GM21723 (cell line): ENCODE results near the gene MBIP.

Experiments used
- ATAC-seq: cut with Tn5 transposase; IDR thresholded peaks from one replicate; pipeline ENCODE4 v1.9.1; 2021; ENCODE audit warnings: mild to moderate bottlenecking, moderate library complexity; ENCODE audit not compliant: unreplicated experiment

Gene MBIP

DNA sequence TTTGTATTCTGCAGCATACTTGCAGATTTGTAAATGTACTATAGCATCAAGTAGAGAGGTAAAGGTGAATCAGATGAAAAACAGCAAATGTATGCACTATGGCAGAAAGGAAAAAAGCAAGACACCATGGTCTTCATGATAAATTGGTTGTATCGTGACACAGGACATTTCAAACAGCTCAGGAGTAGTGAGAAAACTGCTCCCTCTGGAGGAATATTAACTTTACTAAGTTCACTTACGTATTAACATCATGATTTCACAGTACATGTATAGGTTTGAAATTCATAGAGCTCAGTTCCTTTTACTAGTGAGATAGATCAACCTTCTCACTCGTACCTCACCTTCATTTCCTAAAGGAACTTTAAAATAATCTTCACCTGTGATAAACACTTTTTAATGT is 6.5 kb downstream of the MBIP start:
- no peak for ATAC-seq

DNA sequence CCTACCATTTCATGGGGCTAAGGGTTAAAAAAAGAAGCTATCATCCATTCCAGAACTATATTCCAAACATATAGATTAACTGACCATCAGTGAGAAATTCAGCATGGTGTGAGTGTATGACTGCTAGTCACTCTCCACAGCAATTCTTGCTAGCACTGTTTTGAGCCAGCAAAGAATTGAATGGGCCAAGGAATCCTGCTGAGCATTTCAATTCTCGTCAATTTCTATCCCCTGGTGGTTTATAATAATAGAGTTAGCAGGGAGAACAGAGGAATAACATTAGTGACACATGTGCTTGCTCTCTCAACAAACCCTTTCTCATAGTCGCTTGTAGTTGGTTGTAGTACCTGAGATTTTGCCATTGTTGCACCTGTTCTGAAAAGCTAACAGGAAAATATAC is 7.2 kb downstream of the MBIP start:
- no peak for ATAC-seq

DNA sequence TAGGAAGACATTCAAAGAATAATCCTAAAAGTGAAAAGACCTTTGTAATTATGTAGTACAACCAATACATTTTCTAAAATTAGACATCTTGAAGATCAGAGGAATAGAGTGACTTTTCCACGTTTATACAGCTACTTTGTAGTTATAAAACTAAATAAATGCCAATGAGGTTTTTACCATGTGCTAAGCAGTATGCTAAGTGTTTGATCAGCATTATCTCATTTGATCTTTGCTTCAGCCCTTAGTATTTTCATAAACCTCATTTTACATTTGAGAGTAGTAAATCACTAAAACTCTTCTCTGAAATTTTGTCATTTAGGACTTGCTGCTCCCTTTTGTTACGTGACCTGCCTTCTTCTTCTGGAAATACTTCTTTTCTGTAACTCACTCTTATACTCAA is 13.6 kb downstream of the MBIP start:
- no peak for ATAC-seq

DNA sequence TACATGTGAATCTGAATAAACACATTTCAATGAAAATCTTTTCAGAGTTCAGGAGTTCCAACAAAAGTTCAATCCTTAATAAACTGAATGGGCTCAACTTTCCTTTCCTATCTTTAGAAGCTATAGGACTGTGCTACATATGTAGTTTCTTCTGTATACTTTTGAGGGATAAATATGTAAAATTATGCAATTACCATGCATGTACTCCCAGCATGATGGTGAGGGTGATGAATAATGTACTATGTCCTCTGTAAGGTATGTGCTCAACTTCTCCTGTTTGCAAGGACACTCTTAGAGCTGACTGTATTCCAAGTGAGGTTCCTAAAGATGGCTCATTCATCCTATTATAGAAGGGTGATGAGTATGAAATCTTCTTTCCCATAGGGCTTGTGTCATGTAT is 15.5 kb downstream of the MBIP start:
- no peak for ATAC-seq

GRCh38 chr14:36303960-36304359 is 16.5 kb downstream of the MBIP start:
- ATAC-seq, result no peak

DNA sequence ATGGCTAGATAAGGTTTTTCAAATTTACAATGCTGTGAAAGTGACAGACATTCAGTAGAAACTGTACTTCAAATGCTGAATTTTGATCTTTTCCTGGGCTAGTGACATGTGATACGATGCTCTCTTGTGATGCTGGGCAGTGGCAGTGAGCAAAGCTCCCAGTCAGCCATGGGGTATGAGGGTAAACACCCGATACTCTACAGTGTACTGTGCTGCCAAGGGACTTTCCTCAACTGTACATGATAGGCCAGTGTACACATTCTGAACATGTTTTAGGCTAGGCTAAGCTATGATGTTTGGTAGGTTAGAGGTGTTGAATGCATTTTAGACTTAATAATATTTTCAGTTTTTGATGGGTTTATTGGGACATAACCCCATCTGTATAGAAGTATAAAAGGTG is 17.6 kb downstream of the MBIP start:
- ATAC-seq, result no peak

DNA sequence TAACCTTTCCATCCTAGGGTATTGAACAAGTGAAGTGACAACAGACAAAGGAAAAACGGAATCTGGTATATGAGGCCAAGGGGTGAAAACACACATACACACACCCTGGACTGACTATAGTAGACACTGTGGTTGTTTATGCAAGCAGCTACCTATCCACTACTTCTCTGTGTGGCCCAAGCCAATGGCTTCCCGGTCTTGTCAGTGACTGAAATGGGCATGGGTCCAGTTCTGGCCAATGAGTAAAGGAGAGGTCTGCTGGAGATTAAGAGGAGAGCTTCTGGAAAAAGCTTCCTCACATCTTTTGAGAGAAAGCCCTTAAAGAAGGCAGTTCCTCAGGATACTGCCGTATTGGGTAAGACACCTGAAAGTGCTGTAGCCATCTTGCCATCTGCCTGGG is 19.3 kb downstream of the MBIP start:
- ATAC-seq, result no peak

- no peak for ATAC-seq
These were observed 20.1 kb downstream of the MBIP start for GRCh38 chr14:36300337-36300736.

- no peak for ATAC-seq
These were observed 24.5 kb downstream of the MBIP start for GRCh38 chr14:36295642-36296627.

- no peak for ATAC-seq
These were observed 25.9 kb downstream of the MBIP start for GRCh38 chr14:36294543-36294942.

DNA sequence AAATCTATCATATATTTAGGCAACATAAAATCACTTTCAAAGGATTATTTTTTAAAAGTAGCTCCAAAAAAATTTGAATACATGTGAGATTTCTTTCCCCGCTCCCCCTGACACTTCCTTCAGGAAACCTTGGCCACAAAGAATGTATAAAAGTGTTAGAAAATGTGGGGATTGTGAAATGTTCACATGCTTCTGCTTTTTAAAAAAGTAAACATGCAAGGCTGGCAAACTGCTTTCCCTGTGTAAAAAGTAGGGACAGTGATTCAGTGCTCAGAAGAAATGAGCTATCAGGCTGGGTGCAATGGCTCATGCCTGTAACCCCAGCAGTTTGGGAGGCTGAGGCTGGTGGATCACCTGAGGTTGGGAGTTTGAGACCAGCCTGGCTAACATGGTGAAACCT is 26.6 kb downstream of the MBIP start:
- no peak for ATAC-seq

GRCh38 chr14:36289954-36290353 is 30.5 kb downstream of the MBIP start:
- no peak for ATAC-seq

DNA sequence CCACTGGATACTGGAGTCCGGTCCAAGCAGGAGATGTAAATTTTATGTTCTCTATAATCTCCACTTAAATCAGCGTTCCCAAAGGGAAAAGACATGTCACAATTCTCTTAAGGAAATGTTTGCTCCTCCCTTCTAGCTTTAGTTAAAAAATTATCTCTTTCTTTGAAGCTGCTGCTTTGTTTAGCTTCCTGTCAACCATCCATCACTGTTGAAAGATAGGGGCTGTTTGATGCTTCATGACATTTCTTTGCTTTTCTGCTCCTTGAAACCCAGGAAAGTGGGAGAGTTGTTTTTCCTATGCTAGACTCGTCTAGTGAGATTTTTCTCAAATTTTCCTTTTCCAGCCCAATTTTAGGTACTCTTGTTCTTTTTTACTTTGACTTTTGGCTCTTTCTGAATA is 31.9 kb downstream of the MBIP start:
- no peak for ATAC-seq

DNA sequence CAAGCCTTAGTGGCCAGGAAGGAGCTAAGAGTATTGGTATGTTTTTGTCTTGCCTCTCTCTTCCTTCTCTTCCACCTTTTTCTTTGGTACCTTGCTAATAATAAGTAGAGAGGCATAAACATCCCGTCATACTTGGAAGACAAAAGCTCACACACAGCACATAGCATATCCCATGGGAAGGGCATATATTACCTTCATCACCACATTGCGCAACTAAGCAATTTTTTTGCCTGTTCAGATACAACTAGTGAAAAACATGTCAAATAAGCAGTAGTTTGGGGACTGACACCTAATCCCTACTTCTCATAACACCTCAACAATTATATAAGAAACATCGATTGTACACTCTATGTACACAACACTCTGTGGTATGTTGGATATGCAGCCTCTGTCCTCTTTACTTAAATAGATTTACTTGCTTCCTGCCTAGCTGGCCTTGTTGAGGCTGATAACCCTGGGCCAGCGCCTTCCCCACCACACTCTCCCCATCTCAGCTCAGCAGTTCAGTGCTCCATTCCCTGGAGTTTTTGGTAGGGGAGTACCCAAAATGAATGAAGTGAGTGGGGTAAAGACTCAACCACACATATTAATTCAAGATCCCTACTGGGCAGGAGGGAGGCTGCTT is 35.4 kb downstream of the MBIP start:
- no peak for ATAC-seq

DNA sequence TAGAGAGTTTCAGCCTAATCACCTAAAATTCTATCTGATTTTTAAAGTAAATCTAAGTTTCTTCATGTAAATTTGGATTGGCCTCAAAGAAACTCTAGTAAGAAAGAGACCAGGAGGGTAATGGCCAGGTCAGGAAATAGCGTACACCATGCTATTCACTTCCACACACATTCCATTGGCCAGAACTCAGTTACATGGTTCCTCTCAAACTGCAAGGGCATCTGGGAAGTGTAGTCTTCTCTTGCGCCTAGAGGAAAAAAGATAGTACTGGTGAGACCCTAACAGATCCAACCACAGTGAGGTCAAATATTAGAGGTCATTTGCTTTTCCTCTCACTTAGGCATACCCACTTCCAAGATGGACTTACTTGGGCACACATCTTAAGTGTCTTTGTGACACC is 39.1 kb downstream of the MBIP start:
- no peak for ATAC-seq

- ATAC-seq, result no peak
These were observed 40.9 kb downstream of the MBIP start for GRCh38 chr14:36279306-36280190.

GRCh38 chr14:36275741-36276140 is 44.7 kb downstream of the MBIP start:
- no peak for ATAC-seq

- ATAC-seq, result no peak
These were observed 48.2 kb downstream of the MBIP start for GRCh38 chr14:36271939-36272907.

- ATAC-seq, result no peak
These were observed 49.2 kb downstream of the MBIP start for GRCh38 chr14:36271222-36271621.

- no peak for ATAC-seq
These were observed 50.2 kb downstream of the MBIP start for GRCh38 chr14:36270191-36270590.
